GM19193 (cell line): ENCODE results near the gene ZC3H18.
A peak's percentile ranks its signal among the peaks of the same experiment; 100 is the strongest.

Experiments
- POLR2A ChIP-seq: IDR thresholded peaks from 4 replicates; pipeline ENCODE4 v1.6.1; 2011; ENCODE audit not compliant: insufficient read depth, insufficient read length; ENCODE audit errors: extremely low read depth

ZC3H18 gene

GRCh38 chr16:88628512-88628974 is 58.3 kb downstream of the ZC3H18 start:
- TF ChIP-seq POLR2A = no peak

DNA sequence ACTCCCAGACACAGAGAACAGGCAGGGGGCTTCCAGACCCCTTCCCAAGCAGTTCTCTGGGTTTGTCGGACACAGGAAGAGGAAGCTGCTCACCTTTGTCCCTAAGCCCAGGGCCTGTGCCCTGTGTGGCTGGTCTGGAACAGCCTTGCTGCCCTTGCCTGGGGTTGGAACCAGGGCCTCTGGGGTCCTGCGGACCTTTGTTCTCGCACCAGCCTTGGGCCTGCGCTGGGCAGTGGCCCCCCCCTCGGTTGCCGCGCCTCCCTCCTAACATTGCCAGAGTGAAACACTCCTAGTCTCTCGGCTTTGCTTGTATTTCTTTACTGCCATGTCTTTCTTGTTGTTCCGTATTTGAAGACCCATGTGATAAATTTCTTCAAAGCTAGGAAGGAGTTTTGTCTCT is 59.6 kb downstream of the ZC3H18 start:
- no peak for TF ChIP-seq POLR2A

DNA sequence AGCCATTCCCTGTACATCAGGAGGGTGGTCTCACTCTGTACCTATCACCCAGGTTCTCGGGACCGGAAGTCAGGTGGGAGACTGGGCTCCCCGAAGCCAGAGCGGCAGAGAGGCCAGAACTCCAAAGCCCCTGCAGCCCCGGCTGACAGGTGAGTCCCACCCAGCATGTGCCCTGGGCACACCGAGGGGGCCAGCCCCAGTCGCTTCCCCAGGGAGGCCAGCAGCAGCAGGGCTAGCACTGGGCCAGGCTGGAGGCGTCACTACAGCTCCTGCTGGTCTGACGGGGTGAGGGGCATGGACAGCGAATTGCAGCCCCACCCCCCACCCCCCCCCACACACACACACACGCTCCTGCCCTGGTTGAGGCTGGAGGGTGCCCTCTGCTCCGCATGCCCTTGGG is 60.2 kb downstream of the ZC3H18 start:
- TF ChIP-seq POLR2A = no peak

DNA sequence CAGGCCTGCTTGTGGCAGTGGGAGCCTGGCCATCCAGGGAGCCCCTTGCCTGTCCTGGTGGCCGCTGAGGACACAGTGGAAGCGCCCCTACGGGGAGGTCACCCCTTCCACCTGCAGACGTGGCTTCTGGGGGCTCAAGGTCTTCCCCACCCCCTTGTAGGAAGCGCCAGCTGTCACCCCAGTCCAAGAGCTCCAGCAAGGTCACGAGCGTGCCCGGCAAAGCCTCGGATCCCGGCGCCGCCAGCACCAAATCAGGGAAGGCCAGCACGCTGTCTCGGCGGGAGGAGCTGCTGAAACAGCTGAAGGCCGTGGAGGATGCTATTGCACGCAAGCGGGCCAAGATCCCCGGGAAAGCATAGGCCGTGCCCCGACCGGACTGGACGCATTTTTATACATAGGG is 60.7 kb downstream of the ZC3H18 start:
- no peak for TF ChIP-seq POLR2A

DNA sequence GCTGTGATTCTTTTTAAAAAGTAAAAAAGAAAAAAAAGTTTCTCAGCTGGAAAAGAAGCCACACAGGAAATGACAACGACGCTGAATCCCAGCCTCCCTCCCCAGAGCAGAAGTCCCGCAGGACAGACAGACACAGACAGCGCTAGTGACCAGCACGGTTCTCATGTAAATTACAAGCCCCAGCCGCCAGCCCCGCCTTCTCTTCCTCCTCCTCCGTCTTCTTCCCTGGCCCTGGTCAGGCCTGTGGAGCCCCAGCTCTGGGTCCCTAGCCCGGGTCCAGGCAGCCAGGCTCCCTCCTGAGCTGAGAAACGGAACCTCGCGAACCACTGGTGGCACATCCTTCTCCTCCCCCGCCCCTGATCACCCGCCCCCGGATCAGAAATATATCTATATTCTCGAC is 61.2 kb downstream of the ZC3H18 start:
- TF ChIP-seq POLR2A = no peak

GRCh38 chr16:88631920-88632586 is 61.9 kb downstream of the ZC3H18 start:
- no peak for TF ChIP-seq POLR2A

- no peak for TF ChIP-seq POLR2A
Observed at GRCh38 chr16:88632587-88632930, 62.4 kb downstream of the ZC3H18 start.

- no peak for TF ChIP-seq POLR2A
Observed at GRCh38 chr16:88633684-88634140, 63.5 kb downstream of the ZC3H18 start.

DNA sequence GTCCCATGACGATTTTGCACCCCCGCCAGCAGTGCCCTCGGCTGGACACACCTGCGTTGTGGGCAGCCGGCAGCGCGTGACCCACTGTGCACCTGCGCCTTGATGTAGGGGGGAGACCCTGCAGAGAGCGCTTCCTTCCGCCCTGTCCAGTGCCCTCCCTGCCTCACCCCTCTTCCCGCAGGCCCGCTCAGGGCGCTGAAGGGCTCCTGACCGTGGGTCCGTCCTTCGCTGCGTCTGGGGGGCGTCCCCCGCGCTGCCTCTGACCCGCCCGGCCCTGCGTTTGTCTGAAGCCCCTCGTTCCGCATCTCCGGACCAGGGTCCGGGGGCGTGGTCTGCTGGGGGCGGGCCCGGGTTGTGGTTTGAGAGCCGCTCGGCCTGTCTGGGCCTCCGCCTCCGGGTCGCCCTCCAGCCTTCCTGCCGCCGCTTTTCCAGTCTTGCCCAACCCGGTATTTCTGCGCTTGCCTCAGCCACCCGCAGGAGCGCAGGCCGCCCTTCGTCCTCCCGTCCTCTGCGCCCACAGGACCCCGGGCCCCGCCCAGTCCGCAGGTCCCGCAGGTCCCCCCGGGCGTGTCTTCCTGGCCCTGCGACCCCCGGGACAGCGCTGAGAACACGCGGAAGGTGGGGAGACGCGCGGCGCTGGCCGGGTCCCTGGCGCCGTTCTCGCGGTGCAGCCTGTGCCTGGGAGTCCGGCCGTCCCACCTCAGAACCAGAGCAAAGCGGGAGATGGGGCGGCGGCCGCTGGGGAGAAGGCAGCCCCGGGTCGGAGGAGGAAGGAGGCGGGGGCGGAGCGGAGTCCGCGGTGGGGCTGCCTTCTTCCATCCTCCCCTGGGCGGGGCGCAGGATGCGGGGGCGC is 64.2 kb downstream of the ZC3H18 start:
- TF ChIP-seq POLR2A = peak; percentile 44

DNA sequence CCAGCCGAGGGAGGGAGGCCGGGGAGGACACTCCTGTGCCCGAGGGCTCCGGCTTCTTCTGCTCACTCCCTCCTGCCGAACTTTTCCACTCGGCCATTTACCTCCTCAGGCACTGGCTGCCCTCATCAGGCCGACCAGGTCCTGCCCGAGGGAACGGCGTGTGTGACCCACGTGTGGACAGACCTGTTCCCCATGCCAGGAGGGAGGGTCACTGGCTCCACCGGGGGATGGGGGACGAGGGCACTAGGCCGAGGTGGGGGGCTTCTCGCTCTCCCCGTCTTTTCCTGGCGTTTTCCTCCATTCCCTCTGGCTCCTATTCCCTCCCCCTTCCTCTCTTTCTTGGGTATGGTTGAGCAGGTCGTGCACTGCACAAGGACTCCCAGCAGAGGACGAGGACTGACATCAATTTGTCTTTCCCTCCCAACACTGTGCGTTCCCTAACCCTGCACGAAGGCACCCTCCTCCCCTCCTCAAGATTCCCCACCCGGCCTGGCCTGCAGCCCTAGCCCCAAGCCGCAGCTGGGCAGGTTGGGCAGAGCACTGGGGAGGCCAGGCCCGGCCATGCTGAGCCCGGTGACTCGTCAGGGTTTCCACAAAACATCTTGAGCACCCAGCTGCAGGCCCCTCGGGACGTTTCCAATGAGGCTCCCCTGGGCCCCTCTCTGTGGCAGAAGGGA is 64.9 kb downstream of the ZC3H18 start:
- TF ChIP-seq POLR2A = no peak

DNA sequence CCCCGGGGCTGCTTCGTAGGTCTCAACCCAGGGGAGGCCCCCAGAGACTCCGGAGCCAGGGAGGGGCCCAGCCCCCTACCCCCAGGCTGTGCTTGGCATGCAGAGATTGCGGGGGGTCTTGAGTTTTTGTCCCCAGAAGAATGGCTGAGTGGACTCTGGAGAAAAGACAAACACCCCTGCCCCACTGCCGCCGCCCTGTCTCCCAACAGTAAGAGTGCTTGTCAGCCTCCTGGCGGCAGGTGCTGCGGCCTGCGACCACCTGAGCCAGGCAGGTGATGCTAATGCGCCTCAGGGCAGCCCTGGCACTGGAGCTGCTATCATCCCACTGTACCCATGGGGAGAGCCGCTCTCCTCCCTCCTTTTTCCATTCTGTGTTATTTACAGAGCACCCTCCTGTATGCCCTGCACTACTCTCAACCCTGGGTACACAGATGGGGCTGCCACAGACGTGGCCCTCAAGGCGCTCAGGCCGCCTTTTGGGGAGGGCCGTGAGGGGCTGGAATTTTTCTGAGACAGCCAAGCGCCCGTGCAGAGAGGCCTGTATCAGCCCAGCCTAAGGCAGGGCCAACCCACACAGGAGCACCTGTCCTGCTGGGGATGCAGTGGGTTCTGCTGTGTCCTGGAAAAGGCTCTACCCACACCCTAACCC is 65.6 kb downstream of the ZC3H18 start:
- TF ChIP-seq POLR2A = no peak

- no peak for TF ChIP-seq POLR2A
Observed at GRCh38 chr16:88636488-88637265, 66.5 kb downstream of the ZC3H18 start.

- TF ChIP-seq POLR2A = no peak
Observed at GRCh38 chr16:88638323-88639230, 68.4 kb downstream of the ZC3H18 start, which contains the start of gene IL17C. Gene IL17C, plus strand, starts transcription at chr16:88638572. Its CDS starts 70 bp downstream, at chr16:88638642.
